ENCODE data around the gene SERTM2. TPM values are rescaled to one million over a fixed set of nuclear protein-coding genes. Genes with fewer than 3 reads are reported as not detected.

SERTM2 gene
- polyA plus RNA-seq, 2 of the 4 experiments (the other 2 are of a cell fraction) = not detected

GRCh38 chrX:111560801-111561200 lies 49.4 kb downstream of the SERTM2 start:
- DNase-seq (ENCODE audit: low read depth in 1 of 2, low spot score in 1 of 2) (no peak), FAIRE-seq (no peak), ATAC-seq (no peak)
- Histone ChIP-seq H3K4me2 (no peak overlapping the region), H3K4me1 (no peaks in the 10 kb centered on the region), H3K4me3 (no peak overlapping the region), H3K9me3 (no peaks in the 10 kb centered on the region), H3K27ac (no peak overlapping the region)
- TF ChIP-seq, protein P1, sequence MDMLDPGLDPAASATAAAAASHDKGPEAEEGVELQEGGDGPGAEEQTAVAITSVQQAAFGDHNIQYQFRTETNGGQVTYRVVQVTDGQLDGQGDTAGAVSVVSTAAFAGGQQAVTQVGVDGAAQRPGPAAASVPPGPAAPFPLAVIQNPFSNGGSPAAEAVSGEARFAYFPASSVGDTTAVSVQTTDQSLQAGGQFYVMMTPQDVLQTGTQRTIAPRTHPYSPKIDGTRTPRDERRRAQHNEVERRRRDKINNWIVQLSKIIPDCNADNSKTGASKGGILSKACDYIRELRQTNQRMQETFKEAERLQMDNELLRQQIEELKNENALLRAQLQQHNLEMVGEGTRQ (IDR thresholded peaks at IDR 0.05) = no peak
- TF ChIP-seq EHF (CRISPR knock-in tag; IDR thresholded peaks at IDR 0.05) (no peak), FOSB (CRISPR knock-in tag; IDR thresholded peaks at IDR 0.05) (no peak), MAFK (IDR thresholded peaks at IDR 0.05; ENCODE audit: partially characterized antibody) (no peak)
- TF ChIP-seq, protein P2, sequence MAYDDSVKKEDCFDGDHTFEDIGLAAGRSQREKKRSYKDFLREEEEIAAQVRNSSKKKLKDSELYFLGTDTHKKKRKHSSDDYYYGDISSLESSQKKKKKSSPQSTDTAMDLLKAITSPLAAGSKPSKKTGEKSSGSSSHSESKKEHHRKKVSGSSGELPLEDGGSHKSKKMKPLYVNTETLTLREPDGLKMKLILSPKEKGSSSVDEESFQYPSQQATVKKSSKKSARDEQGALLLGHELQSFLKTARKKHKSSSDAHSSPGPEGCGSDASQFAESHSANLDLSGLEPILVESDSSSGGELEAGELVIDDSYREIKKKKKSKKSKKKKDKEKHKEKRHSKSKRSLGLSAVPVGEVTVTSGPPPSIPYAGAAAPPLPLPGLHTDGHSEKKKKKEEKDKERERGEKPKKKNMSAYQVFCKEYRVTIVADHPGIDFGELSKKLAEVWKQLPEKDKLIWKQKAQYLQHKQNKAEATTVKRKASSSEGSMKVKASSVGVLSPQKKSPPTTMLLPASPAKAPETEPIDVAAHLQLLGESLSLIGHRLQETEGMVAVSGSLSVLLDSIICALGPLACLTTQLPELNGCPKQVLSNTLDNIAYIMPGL (CRISPR knock-in tag; IDR thresholded peaks at IDR 0.05; ENCODE audit: borderline replicate concordance) = no peak
- POLR2A ChIA-PET = no interaction called here
- CTCF ChIA-PET = no interaction called here
- WGBS (ENCODE audit: missing lambda C conversion rate) = 0% methylated on average over 3 of the region's 3 CpGs

DNA sequence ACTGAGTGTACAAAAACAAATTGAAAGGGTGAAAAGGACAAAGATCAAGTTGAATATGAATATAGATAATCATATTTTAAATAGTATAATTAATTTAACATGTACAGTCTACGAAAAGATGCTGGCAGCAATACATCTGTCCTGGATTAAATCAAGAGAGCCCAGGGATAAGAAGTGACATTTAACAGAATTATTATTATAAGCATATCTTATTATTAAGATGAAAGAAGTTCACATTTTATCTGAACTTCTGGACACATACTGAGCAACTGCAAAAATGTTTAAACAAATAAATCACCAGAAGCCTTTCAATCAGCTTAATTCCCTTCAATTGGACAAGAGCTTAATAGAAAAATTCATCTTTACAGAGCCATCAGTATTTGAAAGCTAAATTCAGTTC lies 50.4 kb downstream of the SERTM2 start:
- Histone ChIP-seq H3K4me1 (no peaks in the 10 kb centered on the region), H3K9me3 (no peaks in the 10 kb centered on the region), H3K4me3 (no peak overlapping the region), H3K27ac (no peak overlapping the region), H3K4me2 (no peak overlapping the region)
- no peak for ATAC-seq
- DNase-seq (ENCODE audit: low read depth in 1 of 2, low spot score in 1 of 2) = no peak
- ChIA-PET CTCF (no interaction called here), POLR2A (no interaction called here)
- no peak for TF ChIP-seq HEYL (CRISPR knock-in tag; IDR thresholded peaks at IDR 0.05)
- TF ChIP-seq MAZ (IDR thresholded peaks at IDR 0.05; ENCODE audit: borderline replicate concordance, low read depth, low read length) = no peak
- TF ChIP-seq NR3C1 (IDR thresholded peaks at IDR 0.05) = no peak
- TF ChIP-seq ZFP36 (IDR thresholded peaks at IDR 0.05; ENCODE audit: borderline replicate concordance, partially characterized antibody) = no peak
- TF ChIP-seq CBX2 (IDR thresholded peaks at IDR 0.05; ENCODE audit: borderline replicate concordance, low read depth) = no peak
- no peak for FAIRE-seq
- WGBS (ENCODE audit: missing lambda C conversion rate) = 0% methylated on average over 1 of the region's 1 CpG

GRCh38 chrX:111567542-111568255 lies 56.3 kb downstream of the SERTM2 start:
- ChIA-PET CTCF (interaction anchor here (0.6 kb wide), 1 partner anchor 151 kb away, joined by 4 read pairs; no protein-coding TSS in a partner anchor), POLR2A (no interaction called here)
- 25% methylated on average over 6 of the region's 6 CpGs for WGBS (ENCODE audit: missing lambda C conversion rate)
- no peak for DNase-seq (ENCODE audit: low read depth in 1 of 2, low spot score in 1 of 2)
- no peak for FAIRE-seq
- Histone ChIP-seq H3K27ac (no peak overlapping the region), H3K9me3 (no peaks in the 10 kb centered on the region), H3K4me1 (no peaks in the 10 kb centered on the region), H3K4me3 (no peak overlapping the region), H3K4me2 (no peak overlapping the region)
- no peak for ATAC-seq
- TF ChIP-seq RNF2 (IDR thresholded peaks at IDR 0.05; ENCODE audit: borderline replicate concordance, low read depth) (no peak), FOXS1 (CRISPR knock-in tag; IDR thresholded peaks at IDR 0.05) (no peak), CBX8 (IDR thresholded peaks at IDR 0.05) (no peak), SREBF2 (IDR thresholded peaks at IDR 0.05) (no peak), TFCP2L1 (CRISPR knock-in tag; IDR thresholded peaks at IDR 0.05) (no peak), HDAC2 (IDR thresholded peaks at IDR 0.05) (no peak), REST (IDR thresholded peaks at IDR 0.05) (no peak), CHD2 (IDR thresholded peaks at IDR 0.05; ENCODE audit: low read length, partially characterized antibody) (no peak), E2F6 (IDR thresholded peaks at IDR 0.05; ENCODE audit: borderline replicate concordance, low read depth) (no peak), POLR2A (IDR thresholded peaks at IDR 0.05; ENCODE audit: low read length) (no peak), HES2 (IDR thresholded peaks at IDR 0.05) (no peak), RCOR1 (IDR thresholded peaks at IDR 0.05; ENCODE audit: low read depth, low read length) (no peak)
- TF ChIP-seq, protein P3, sequence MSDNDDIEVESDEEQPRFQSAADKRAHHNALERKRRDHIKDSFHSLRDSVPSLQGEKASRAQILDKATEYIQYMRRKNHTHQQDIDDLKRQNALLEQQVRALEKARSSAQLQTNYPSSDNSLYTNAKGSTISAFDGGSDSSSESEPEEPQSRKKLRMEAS (IDR thresholded peaks at IDR 0.05) = no peak
- TF ChIP-seq, protein P4, sequence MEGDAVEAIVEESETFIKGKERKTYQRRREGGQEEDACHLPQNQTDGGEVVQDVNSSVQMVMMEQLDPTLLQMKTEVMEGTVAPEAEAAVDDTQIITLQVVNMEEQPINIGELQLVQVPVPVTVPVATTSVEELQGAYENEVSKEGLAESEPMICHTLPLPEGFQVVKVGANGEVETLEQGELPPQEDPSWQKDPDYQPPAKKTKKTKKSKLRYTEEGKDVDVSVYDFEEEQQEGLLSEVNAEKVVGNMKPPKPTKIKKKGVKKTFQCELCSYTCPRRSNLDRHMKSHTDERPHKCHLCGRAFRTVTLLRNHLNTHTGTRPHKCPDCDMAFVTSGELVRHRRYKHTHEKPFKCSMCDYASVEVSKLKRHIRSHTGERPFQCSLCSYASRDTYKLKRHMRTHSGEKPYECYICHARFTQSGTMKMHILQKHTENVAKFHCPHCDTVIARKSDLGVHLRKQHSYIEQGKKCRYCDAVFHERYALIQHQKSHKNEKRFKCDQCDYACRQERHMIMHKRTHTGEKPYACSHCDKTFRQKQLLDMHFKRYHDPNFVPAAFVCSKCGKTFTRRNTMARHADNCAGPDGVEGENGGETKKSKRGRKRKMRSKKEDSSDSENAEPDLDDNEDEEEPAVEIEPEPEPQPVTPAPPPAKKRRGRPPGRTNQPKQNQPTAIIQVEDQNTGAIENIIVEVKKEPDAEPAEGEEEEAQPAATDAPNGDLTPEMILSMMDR (IDR thresholded peaks at IDR 0.05) = no peak
- TF ChIP-seq, protein P1 (IDR thresholded peaks at IDR 0.05) = no peak
